C4-2B (cell line): ENCODE measurements around the gene HTR3C.

Experiments
- CTCF ChIP-seq: fragments of 450-650 bp; conservative IDR thresholded peaks from 2 replicates; pipeline ENCODE4 v1.5.1; 2017; ENCODE audit warnings: mild to moderate bottlenecking
- ZFX ChIP-seq: fragments of 450-650 bp; IDR thresholded peaks from 2 replicates; pipeline ENCODE4 v1.6.1; 2017

GRCh38 chr3:184059424-184059823 lies 6.6 kb downstream of the HTR3C start:
- no peak for TF ChIP-seq CTCF
- no peak for TF ChIP-seq ZFX
